Keratinocyte (primary cell): ENCODE measurements around the gene PDGFB.

ENCODE experiments used
- CTCF ChIP-seq, 3 experiments: IDR thresholded peaks in 1 of 3; conservative IDR thresholded peaks in 1 of 3; optimal IDR thresholded peaks in 1 of 3; 2 replicates in 2 of 3; 3 replicates in 1 of 3; pipeline versions ENCODE3 to v1.5.1; 2011; ENCODE audit warnings: low read length in 3 of 3, mild to moderate bottlenecking in 3 of 3, moderate library complexity in 2 of 3, control low read depth in 1 of 3, inconsistent platforms in 1 of 3; ENCODE audit not compliant: insufficient read depth in 2 of 3; ENCODE audit errors: extremely low read depth in 1 of 3
- EZH2 ChIP-seq: IDR thresholded peaks from one replicate; pipeline ENCODE4 v1.6.1; 2012; ENCODE audit warnings: inconsistent platforms, mild to moderate bottlenecking, low read length, moderate library complexity

- TF ChIP-seq EZH2 (no peak), CTCF (optimal IDR thresholded peaks at IDR 0.05 in 1 of 3, IDR thresholded peaks at IDR 0.05 in 1 of 3, conservative IDR thresholded peaks at IDR 0.05 in 1 of 3; ENCODE audit: extremely low read depth in 1 of 3, insufficient read depth in 2 of 3, low read length in 3 of 3) (no peak)
Observed at GRCh38 chr22:39205344-39206021, 39.3 kb downstream of the PDGFB start.
